Activated naive CD8-positive, alpha-beta T cell (primary cell): ENCODE results near the gene SURF1.

Experiments used
- H3K27ac Mint-ChIP-seq: one replicate; pipeline ENCODE4 v1.8.0; 2021; ENCODE audit warnings: mixed read lengths
- H3K27me3 Mint-ChIP-seq: one replicate; pipeline ENCODE4 v1.8.0; 2021; ENCODE audit warnings: mixed read lengths
- H3K36me3 Mint-ChIP-seq: one replicate; pipeline ENCODE4 v1.8.0; 2021; ENCODE audit warnings: mixed read lengths
- H3K4me1 Mint-ChIP-seq: one replicate; pipeline ENCODE4 v1.8.0; 2021; ENCODE audit warnings: low read depth, mixed read lengths
- H3K4me3 Mint-ChIP-seq: one replicate; pipeline ENCODE4 v1.8.0; 2021; ENCODE audit warnings: mild to moderate bottlenecking, mixed read lengths
- H3K9me3 Mint-ChIP-seq: one replicate; pipeline ENCODE4 v1.8.0; 2021; ENCODE audit warnings: low read depth, mixed read lengths

Gene SURF1

DNA sequence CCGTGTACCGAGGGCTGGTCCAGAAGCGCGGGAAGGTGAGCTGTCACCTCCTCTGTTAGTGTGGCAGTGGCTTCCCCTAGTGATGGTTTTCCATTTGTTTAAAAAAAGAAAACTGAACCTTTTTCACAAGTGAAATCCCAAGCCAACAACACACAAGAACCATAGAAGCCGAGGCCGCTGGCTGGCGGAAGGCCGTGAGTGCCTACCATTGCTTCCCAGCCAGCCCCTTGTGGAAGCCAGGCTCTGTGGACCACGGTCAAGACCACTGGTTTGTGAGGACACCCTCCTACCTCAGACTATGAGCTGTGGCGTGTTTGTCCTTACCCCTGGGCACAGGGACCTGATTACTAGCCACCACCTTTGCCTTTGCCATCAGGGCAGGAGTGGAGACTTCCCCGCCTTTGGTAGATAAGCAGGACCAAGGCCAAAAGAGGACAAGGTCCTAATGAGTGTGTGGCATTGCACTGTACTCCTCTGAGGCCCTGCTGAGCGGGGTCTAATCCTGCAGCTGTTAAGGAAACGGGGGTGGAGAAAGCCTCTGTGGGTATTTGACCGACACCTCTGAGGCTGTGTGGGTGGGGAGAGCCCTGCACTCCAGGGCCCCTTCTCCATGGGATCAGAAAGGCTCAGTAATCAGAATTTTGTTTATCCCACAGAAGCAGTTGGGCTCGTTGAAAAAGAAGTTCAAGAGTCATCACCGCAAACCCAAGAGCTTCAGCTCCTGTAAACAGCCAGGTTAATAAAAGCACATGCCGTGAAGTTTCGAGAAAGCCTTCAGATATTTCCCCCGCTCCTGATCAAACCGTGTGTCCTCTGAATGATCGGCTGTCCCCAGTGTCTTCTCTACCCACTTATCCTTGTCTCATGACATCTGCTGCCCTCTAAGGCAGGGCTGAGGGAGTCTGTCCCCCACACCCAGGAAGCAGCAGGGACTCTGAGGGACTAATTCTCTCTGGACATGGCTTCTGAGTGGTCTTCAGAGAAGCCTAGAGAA is 4.4 kb upstream of the SURF1 start:
- H3K27ac Mint-ChIP-seq, result peak overlapping the region; percentile 87
- H3K4me3 Mint-ChIP-seq, result peak overlapping the region; percentile 27
- no peaks in the 10 kb centered on the region for H3K27me3 Mint-ChIP-seq
- peaks cover 33% of the 10 kb centered on the region for H3K4me1 Mint-ChIP-seq
- no peaks in the 10 kb centered on the region for H3K9me3 Mint-ChIP-seq
- no peaks in the 10 kb centered on the region for H3K36me3 Mint-ChIP-seq

DNA sequence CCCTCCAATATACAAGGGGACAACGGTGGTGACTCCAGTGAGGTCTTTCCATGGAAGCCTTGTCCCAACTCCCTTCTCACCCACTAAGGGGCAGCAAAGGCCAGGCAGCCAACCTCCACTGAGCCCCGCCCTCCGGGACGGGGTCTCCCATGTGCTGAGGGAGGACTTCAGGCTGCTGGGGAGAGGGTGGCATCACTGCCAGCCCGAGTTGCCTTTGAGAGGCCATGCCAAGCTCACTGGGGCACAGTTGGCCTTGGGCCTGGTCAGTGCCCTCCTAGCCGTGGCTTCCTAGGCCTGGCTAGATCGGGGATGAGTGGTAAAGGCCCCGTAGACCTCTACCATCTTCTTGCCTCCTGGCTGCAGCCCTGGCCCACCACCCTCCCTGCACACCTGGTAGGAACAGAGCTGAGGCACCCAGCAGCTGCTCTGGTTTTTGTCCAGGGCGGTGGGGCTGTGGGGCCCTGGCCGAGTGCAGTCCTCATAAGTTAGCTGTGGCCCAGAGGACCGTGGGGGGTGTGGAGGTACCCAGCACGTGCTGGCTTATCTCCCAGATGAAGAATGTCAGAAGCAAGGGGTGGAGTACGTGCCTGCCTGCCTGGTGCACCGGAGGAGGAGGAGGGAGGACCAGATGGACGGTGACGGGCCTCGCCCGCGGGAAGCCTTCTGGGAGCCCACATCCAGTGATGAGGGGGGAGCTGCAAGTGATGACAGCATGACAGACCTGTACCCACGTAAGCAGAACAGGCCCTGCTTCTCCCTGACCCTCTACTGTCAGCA is 3.3 kb upstream of the SURF1 start:
- Mint-ChIP-seq H3K9me3 (no peaks in the 10 kb centered on the region), H3K4me3 (peak overlapping the region; percentile 42), H3K27me3 (no peaks in the 10 kb centered on the region), H3K4me1 (peaks cover 38% of the 10 kb centered on the region), H3K36me3 (no peaks in the 10 kb centered on the region), H3K27ac (no peak overlapping the region)

DNA sequence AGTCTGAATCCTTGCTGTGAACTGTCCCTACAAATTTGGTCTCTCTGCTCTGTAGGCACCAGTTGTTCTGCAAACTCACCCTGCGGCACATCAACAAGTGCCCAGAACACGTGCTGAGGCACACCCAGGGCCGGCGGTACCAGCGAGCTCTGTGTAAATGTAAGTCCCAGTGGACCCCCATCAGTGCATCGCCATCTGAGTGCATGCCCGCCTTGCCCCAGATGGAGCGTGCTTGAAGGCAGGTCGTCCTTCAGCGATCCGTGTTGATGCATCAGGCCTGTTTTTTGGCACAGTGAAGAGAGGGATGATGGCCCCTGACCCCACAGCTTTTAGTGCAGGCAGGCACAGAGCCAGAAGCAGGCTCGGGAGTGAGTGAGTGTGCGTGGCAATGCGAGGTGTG is 1.4 kb upstream of the SURF1 start:
- peaks cover 44% of the 10 kb centered on the region for H3K4me1 Mint-ChIP-seq
- H3K27ac Mint-ChIP-seq, result peak overlapping the region; percentile 80
- peak overlapping the region; percentile 81 for H3K4me3 Mint-ChIP-seq
- no peaks in the 10 kb centered on the region for H3K27me3 Mint-ChIP-seq
- no peaks in the 10 kb centered on the region for H3K36me3 Mint-ChIP-seq
- H3K9me3 Mint-ChIP-seq, result no peaks in the 10 kb centered on the region

DNA sequence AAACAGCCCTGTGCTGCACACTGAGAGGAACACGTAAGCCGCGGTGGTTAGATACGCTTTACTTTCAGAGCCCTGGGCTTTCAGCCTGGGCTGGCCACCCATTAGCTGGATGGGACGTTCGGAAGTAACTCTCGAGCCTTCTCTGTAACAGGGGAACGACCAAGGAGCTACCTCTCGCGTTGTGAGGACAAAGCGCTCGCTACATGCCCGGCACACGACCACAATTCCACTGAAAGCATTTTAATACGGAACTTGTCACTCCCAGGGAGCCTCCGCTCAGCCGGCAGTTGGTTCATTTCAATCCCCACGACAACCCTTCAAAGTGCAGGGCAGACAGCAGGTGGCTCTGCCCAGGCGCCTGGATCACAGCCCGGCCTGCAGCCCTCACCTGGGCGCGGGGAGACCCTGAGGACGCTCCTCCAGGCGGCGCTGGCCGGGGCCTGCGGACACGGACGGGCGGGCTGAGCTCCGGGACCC is 368 bp downstream of the SURF1 start:
- no peaks in the 10 kb centered on the region for H3K27me3 Mint-ChIP-seq
- no peaks in the 10 kb centered on the region for H3K36me3 Mint-ChIP-seq
- H3K4me3 Mint-ChIP-seq, result peak overlapping the region; percentile 90
- H3K27ac Mint-ChIP-seq, result peak overlapping the region; percentile 82
- peaks cover 45% of the 10 kb centered on the region for H3K4me1 Mint-ChIP-seq
- H3K9me3 Mint-ChIP-seq, result no peaks in the 10 kb centered on the region

DNA sequence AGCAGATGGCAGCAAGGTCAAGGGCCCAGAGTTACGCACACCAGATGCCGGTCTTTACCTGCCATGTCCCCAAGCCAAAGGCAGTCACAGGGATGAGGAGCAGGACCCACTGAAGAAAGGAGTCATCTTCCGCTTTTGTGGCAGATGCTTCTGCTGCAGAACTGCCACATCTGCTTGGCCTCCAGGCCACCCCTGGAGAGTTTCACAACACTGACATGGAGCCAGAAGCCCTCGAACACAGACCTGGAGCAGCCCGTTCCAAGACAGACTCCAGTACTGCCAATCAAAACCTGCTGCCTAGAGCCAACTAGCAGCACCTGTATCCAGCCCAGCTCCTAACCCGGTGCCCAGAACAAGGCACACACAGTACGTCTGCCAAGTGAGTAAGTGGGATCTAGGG is 1.5 kb downstream of the SURF1 start:
- Mint-ChIP-seq H3K9me3 (no peaks in the 10 kb centered on the region), H3K36me3 (peaks cover 3% of the 10 kb centered on the region), H3K4me3 (peak overlapping the region; percentile 90), H3K27ac (peak overlapping the region; percentile 46), H3K4me1 (peaks cover 50% of the 10 kb centered on the region), H3K27me3 (no peaks in the 10 kb centered on the region)

DNA sequence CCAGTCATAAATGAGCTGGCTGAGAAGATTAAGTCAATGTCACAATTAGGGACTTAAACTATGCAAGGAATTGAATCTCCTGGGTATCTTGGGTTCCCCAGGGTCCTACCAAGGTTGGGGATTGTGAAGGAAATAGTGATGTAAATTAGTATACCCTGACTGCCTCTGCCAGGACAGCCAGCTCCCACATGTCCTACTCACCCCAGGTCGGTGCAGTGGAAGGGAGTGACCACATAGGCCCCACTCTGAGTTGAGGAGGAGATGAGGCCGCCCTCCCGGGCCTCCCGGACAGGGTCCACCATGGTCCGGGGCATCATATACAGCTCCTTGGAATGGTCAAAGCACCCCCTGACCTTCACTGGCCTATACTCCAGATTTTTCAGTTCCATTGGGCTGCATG is 2.7 kb downstream of the SURF1 start:
- Mint-ChIP-seq H3K27ac (peak overlapping the region; percentile 83), H3K4me3 (peak overlapping the region; percentile 38), H3K36me3 (peaks cover 10% of the 10 kb centered on the region), H3K4me1 (peaks cover 48% of the 10 kb centered on the region), H3K27me3 (no peaks in the 10 kb centered on the region), H3K9me3 (no peaks in the 10 kb centered on the region)

DNA sequence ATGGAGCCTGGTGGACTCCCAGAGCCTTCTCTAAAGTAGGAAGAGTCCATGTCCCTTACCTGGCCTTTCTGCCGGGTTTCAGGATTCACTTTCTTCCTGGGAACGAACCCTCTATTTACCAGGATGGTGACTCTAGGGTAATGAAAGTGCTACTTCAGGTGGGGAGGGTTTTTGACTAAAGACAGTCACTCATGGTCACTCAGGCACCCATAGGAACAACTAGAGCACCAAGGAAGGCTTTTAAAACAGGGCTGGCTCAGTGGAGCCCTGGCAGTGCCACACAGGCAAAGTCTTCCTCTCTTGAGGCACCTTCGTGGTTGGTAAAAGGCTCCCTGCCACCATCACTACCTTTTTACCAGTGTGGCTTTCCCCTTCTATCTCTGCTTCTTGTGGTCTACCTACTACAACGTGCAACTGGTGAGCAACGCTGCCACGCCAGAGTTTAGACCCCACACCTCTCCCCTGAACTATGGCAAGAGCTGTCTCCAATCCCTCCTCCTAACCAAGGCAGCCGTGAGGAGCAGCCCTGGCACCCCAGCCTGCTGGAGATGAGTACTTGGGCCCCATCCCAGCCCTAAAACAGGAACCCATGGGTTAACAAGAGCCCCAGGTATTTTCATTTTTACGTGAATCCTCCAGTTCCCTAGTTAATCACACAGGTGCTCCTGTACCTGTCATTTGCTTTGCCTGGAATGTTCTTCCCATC is 3.5 kb downstream of the SURF1 start:
- Mint-ChIP-seq H3K36me3 (peaks cover 10% of the 10 kb centered on the region), H3K27me3 (no peaks in the 10 kb centered on the region), H3K4me3 (no peak overlapping the region), H3K27ac (peak overlapping the region; percentile 83), H3K4me1 (peaks cover 42% of the 10 kb centered on the region), H3K9me3 (no peaks in the 10 kb centered on the region)

DNA sequence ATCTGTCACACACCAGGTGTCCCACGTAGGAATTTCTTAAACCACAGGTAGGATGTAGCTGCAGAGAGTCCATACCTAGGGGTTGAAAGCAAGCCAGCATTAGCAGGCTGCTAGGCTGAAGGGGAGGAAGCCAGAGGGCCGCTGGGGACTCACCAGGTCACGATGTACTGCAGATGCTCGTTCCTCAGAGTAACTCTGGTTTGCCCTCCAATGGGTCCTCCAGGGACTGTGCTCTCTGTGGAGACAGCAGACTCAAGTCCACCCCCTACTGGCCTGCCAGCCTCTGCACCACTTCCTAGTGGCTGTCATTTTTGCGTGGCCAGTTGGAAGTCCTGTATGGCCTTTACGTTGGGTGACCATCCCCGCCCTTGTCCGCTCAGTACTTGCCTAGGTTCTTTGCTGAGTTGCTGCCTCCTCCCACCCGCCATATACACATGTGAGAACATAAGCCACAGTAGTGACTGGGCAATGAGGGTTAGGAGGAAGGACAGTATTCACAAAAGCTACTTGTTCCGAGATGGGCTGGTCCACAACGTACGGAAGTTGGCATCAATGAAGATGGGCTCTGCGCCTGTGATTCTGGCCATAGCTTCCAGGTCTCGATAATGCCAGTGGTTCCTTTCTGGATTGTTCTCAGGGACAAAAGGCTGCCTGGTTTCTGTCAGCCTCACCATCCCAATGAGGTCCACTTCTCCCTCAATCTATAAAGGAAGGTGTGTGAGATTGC is 4.2 kb downstream of the SURF1 start:
- H3K4me1 Mint-ChIP-seq, result peaks cover 37% of the 10 kb centered on the region
- peak overlapping the region; percentile 76 for H3K27ac Mint-ChIP-seq
- H3K4me3 Mint-ChIP-seq, result peak overlapping the region; percentile 59
- no peaks in the 10 kb centered on the region for H3K9me3 Mint-ChIP-seq
- H3K27me3 Mint-ChIP-seq, result no peaks in the 10 kb centered on the region
- H3K36me3 Mint-ChIP-seq, result peaks cover 10% of the 10 kb centered on the region

DNA sequence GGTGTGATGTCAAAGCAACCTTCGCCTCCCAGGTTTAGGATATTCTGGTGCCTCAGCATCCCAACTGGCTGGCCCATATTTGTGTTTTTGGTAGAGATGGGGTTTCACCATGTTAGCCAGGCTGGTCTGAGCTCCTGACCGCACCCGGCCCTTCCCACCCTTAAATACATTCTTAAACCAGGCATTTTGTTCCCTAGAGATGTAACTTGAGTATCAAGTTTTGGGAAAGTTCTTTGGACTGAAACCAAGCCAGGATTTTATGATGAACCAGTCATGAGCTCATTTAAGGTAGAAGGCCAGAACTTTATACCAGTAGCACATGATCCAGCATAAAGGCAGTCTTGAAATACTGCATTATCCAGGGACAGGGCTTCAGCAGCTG is 4.8 kb downstream of the SURF1 start:
- Mint-ChIP-seq H3K36me3 (peaks cover 10% of the 10 kb centered on the region), H3K27ac (peak overlapping the region; percentile 76), H3K9me3 (no peaks in the 10 kb centered on the region), H3K27me3 (no peaks in the 10 kb centered on the region), H3K4me3 (peak overlapping the region; percentile 68), H3K4me1 (peaks cover 42% of the 10 kb centered on the region)

DNA sequence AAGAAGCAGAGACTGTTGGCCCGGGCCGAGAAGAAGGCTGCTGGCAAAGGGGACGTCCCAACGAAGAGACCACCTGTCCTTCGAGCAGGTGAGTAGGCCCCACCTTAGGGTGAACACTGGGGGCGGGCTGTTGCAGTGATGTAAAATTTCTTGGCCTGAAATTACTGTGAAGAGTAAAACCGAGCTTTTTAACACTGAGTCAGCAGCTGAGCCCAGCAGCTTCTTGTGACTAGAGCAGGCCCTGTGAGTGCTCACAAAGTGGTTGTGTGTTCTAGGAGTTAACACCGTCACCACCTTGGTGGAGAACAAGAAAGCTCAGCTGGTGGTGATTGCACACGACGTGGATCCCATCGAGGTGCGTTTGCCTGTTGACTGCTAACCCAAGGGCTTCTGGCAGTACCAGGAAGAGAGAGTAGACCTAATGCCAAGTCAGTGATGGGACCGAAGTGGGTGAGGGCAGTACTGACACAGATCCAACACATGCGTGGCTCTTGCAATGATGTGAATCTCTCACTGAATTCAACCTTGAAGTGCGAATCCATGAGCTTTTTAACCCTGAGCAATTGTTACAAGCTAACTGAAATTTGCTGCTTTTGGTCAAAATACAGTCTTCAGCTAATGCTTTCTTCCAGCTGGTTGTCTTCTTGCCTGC is 6.2 kb downstream of the SURF1 start:
- Mint-ChIP-seq H3K4me3 (peak overlapping the region; percentile 99), H3K4me1 (peaks cover 48% of the 10 kb centered on the region), H3K27me3 (no peaks in the 10 kb centered on the region), H3K27ac (peak overlapping the region; percentile 84), H3K9me3 (no peaks in the 10 kb centered on the region), H3K36me3 (peaks cover 10% of the 10 kb centered on the region)

DNA sequence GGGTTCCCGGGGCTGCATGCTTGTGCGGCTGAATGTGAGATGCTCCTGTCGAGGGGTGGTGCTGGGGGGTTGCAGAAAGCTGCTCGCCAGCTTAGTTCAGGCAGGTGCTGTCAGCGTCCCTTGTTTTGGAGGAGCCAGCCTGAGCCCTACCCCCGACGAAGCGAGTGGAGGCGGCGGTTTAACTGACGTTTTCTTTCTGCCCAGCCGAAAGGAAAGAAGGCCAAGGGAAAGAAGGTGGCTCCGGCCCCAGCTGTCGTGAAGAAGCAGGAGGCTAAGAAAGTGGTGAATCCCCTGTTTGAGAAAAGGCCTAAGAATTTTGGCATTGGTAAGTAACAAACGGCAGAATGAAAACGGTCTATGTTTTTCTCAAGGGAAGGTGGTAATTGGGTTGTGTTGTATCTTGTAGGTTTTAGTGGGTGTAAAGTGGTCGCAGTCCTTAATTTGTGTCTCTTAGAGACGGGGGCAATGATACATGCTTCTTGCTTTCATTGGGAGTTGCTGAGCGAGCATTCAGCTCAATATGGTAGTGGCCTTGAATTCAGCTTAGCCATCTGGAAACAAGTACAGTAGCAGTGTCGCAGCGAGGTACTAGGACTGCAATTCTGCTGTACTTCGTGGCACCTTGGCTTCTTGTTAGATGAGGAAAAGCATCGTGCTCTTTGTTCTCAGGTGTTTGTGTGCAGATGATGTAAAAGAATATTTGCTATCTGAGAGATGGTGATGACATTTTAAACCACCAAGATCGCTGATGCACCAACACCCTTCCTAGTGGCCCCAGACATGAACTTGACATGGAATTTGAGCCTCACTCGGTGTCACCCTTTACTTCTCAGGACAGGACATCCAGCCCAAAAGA is 7.3 kb downstream of the SURF1 start:
- H3K9me3 Mint-ChIP-seq, result no peaks in the 10 kb centered on the region
- peaks cover 10% of the 10 kb centered on the region for H3K36me3 Mint-ChIP-seq
- H3K27ac Mint-ChIP-seq, result peak overlapping the region; percentile 99
- H3K27me3 Mint-ChIP-seq, result no peaks in the 10 kb centered on the region
- peak overlapping the region; percentile 99 for H3K4me3 Mint-ChIP-seq
- H3K4me1 Mint-ChIP-seq, result peaks cover 41% of the 10 kb centered on the region

DNA sequence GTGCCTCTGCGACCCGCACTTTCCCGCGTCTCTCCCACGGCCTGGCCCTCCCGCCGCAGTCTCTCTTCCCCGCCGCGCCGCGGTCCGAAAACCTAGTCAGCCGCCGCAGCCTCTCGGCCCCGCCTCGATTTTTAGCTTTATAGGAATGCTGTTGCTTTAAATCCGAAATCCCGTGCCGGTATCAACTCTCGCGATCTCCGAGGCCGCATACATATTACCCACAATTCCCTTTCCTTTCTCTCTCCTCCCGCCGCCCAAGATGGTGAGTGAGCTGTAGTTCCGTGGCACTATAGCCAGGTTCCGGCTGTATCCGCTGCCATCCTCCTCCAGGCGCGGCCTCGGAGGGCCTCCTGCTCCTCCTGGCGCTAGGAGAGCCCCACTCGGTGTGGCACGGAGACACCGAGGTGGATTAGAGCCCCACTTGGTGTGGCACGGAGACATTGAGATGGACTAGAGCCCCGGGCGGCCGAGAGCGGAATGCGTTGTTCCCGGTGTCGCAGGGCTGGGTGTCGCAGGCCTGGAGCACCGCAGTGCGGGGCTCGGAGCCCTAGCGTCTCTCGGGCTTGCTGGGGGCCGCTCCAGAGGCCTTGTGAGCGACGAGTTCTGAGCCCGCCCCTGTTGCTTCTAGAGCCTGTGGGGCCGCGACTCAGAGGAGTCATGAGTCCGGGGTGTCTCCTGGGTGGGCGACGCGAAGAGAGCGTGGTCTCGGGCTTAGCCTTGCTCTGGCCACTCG is 8.1 kb downstream of the SURF1 start, which contains the start of the genes MED22 and RPL7A:
TSS of gene MED22 (minus strand) at position 147 of the 733 bp plus-strand sequence. CDS start 1,469 bp downstream, outside the sequence.
TSS of gene RPL7A (plus strand) at position 234 of the 733 bp plus-strand sequence. CDS start at position 260, 26 bp downstream.
- peak within 1 kb of the TSS; percentile 99 for H3K27ac Mint-ChIP-seq
- peaks cover 10% of the 10 kb centered on the region for H3K36me3 Mint-ChIP-seq

More for the DNA sequence above, 8.1 kb downstream of the SURF1 start, which contains the start of the genes MED22 and RPL7A:
- no peaks in the 10 kb centered on the region for H3K9me3 Mint-ChIP-seq
- peak within 1 kb of the TSS; percentile 99 for H3K4me3 Mint-ChIP-seq
- peaks cover 39% of the 10 kb centered on the region for H3K4me1 Mint-ChIP-seq
- H3K27me3 Mint-ChIP-seq, result no peaks in the 10 kb centered on the region
